ENCODE measurements around the gene RASSF1. TPM values are rescaled to one million over a fixed set of nuclear protein-coding genes. Genes with fewer than 3 reads are reported as not detected.

Gene RASSF1
- total and polyA plus RNA-seq, 2 of the 13 experiments (the other 11 are each of a cell fraction or from before 2014, with no cell fraction given): 10.2 to 27.5 TPM

- WGBS (ENCODE audit: low lambda C conversion rate): 70% methylated on average over 5 of the region's 6 CpGs
- Histone ChIP-seq H3K4me3 (replicated peaks in 1 of 3; ENCODE audit: insufficient read depth in 1 of 3, low read depth in 2 of 3, low read length in 3 of 3) (no peak overlapping the region), H3K4me2 (ENCODE audit: low read depth, low read length) (no peak overlapping the region), H4K20me1 (ENCODE audit: insufficient read depth, low read length) (no peaks in the 10 kb centered on the region), H3K4me1 (ENCODE audit: insufficient read depth, low read length) (peaks cover 50% of the 10 kb centered on the region), H2AFZ (ENCODE audit: low read length) (no peak overlapping the region), H3K36me3 (replicated peaks in 1 of 2; ENCODE audit: control insufficient read depth in 1 of 2, insufficient read depth in 2 of 2, low read length in 2 of 2) (peaks cover 16 to 32% of the 10 kb centered on the region in 2 experiments), H3K27ac (ENCODE audit: extremely low read length, insufficient read depth, low read length) (no peak overlapping the region), H3K79me2 (ENCODE audit: insufficient read depth, low read length) (peaks cover 25% of the 10 kb centered on the region), H3K27me3 (ENCODE audit: control insufficient read depth in 1 of 2, insufficient read depth in 2 of 2, low read length in 2 of 2) (no peaks in the 10 kb centered on the region; a peak in 1 of 5 replicates), H3K9ac (ENCODE audit: insufficient read depth, low read depth, low read length) (no peak overlapping the region), H3K9me3 (ENCODE audit: low read length) (no peaks in the 10 kb centered on the region)
- ATAC-seq (no peak), FAIRE-seq (no peak), DNase-seq (ENCODE audit: low spot score) (no peak)
- in situ Hi-C loops (cut with HindIII; ENCODE audit: extremely low pct_ligation_motif_present, low pct_unique_long_range_greater_than_20kb) (no loop called here), intact Hi-C loops (cut with micrococcal nuclease; ENCODE audit: unreplicated experiment) (no loop called here)
- POLR2A ChIA-PET: interaction anchor here (1.3 to 13.0 kb wide), 4 partner anchors 11 to 25 kb away, joined by 3 to 222 read pairs (median 6); partner anchors contain the start of genes HYAL1, HYAL3, IFRD2 and NAA80
- no peak for TF ChIP-seq ZNF30 (CRISPR knock-in tag; IDR thresholded peaks at IDR 0.05)
- TF ChIP-seq, protein P1, sequence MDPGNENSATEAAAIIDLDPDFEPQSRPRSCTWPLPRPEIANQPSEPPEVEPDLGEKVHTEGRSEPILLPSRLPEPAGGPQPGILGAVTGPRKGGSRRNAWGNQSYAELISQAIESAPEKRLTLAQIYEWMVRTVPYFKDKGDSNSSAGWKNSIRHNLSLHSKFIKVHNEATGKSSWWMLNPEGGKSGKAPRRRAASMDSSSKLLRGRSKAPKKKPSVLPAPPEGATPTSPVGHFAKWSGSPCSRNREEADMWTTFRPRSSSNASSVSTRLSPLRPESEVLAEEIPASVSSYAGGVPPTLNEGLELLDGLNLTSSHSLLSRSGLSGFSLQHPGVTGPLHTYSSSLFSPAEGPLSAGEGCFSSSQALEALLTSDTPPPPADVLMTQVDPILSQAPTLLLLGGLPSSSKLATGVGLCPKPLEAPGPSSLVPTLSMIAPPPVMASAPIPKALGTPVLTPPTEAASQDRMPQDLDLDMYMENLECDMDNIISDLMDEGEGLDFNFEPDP (CRISPR knock-in tag; conservative IDR thresholded peaks at IDR 0.05): 0 out of 2 replicates have a peak, but pooled peaks have one; percentile 23
- CTCF ChIA-PET (ENCODE audit: low intra/inter-chr PET ratio, low total read pairs): no interaction called here
- no TSS peak for BruUV-seq (replicated peaks)
Observed at GRCh38 chr3:50317300-50317699, 23.3 kb downstream of the RASSF1 start.

GRCh38 chr3:50316657-50317242, 23.9 kb downstream of the RASSF1 start:
- Histone ChIP-seq H3K27me3 (ENCODE audit: control insufficient read depth in 1 of 2, insufficient read depth in 2 of 2, low read length in 2 of 2) (no peaks in the 10 kb centered on the region; a peak in 1 of 5 replicates), H3K36me3 (replicated peaks in 1 of 2; ENCODE audit: control insufficient read depth in 1 of 2, insufficient read depth in 2 of 2, low read length in 2 of 2) (peaks cover 16 to 32% of the 10 kb centered on the region in 2 experiments), H3K9me3 (ENCODE audit: low read length) (no peaks in the 10 kb centered on the region), H3K4me2 (ENCODE audit: low read depth, low read length) (no peak overlapping the region), H3K79me2 (ENCODE audit: insufficient read depth, low read length) (peaks cover 25% of the 10 kb centered on the region), H3K4me1 (ENCODE audit: insufficient read depth, low read length) (peaks cover 45% of the 10 kb centered on the region), H3K9ac (ENCODE audit: insufficient read depth, low read depth, low read length) (no peak overlapping the region), H3K27ac (ENCODE audit: extremely low read length, insufficient read depth, low read length) (no peak overlapping the region), H2AFZ (ENCODE audit: low read length) (no peak overlapping the region), H3K4me3 (replicated peaks in 1 of 3; ENCODE audit: insufficient read depth in 1 of 3, low read depth in 2 of 3, low read length in 3 of 3) (no peak overlapping the region), H4K20me1 (ENCODE audit: insufficient read depth, low read length) (no peaks in the 10 kb centered on the region)
- ChIA-PET CTCF (ENCODE audit: low intra/inter-chr PET ratio, low total read pairs) (no interaction called here), POLR2A (interaction anchor here (1.3 to 13.0 kb wide), 2 partner anchors 11 to 16 kb away, joined by 3 to 222 read pairs; partner anchors contain the start of genes HYAL1, HYAL3, NAA80 and TUSC2)
- ATAC-seq (no peak), FAIRE-seq (no peak), DNase-seq (ENCODE audit: low spot score) (no peak)
- in situ Hi-C loops (cut with HindIII; ENCODE audit: extremely low pct_ligation_motif_present, low pct_unique_long_range_greater_than_20kb) (no loop called here), intact Hi-C loops (cut with micrococcal nuclease; ENCODE audit: unreplicated experiment) (no loop called here)
- 91% methylated on average over 7 of the region's 9 CpGs for WGBS (ENCODE audit: low lambda C conversion rate)
- no TSS peak for BruUV-seq (replicated peaks)
- no peak for TF ChIP-seq ZNF563 (CRISPR knock-in tag; IDR thresholded peaks at IDR 0.05)
- 0 out of 2 replicates have a peak, but pooled peaks have one; percentile 23 for TF ChIP-seq ZNF687 (CRISPR knock-in tag; IDR thresholded peaks at IDR 0.05)
- no peak for TF ChIP-seq ZNF574 (CRISPR knock-in tag; IDR thresholded peaks at IDR 0.05)
- TF ChIP-seq U2AF1 (optimal IDR thresholded peaks at IDR 0.05; ENCODE audit: low read depth, low read length): no peak
- TF ChIP-seq, protein P2, sequence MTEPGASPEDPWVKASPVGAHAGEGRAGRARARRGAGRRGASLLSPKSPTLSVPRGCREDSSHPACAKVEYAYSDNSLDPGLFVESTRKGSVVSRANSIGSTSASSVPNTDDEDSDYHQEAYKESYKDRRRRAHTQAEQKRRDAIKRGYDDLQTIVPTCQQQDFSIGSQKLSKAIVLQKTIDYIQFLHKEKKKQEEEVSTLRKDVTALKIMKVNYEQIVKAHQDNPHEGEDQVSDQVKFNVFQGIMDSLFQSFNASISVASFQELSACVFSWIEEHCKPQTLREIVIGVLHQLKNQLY (CRISPR knock-in tag; IDR thresholded peaks at IDR 0.05): no peak
